HG03439 (cell line): ENCODE results near the gene DUSP23.

ENCODE experiments used
- ATAC-seq: cut with Tn5 transposase; IDR thresholded peaks from one replicate; pipeline ENCODE4 v1.9.1; 2021; ENCODE audit warnings: mild to moderate bottlenecking, moderate library complexity; ENCODE audit not compliant: unreplicated experiment

DUSP23 gene

GRCh38 chr1:159827549-159827948, 46.8 kb downstream of the DUSP23 start:
- ATAC-seq: no peak

GRCh38 chr1:159828176-159828575, 47.4 kb downstream of the DUSP23 start:
- ATAC-seq: no peak

- no peak for ATAC-seq
Observed at GRCh38 chr1:159828581-159829272, 48.0 kb downstream of the DUSP23 start.

GRCh38 chr1:159829273-159829634, 48.5 kb downstream of the DUSP23 start:
- ATAC-seq: peak; percentile 73

GRCh38 chr1:159829822-159830465, 49.2 kb downstream of the DUSP23 start:
- no peak for ATAC-seq

GRCh38 chr1:159830722-159831121, 50.0 kb downstream of the DUSP23 start:
- ATAC-seq: no peak

GRCh38 chr1:159831412-159832141, 50.8 kb downstream of the DUSP23 start:
- ATAC-seq: no peak
